Ovary (tissue), 3 donors: ENCODE results near the gene GALNT15.

Experiments used
- CTCF ChIP-seq, 3 donors: fragments of 450-650 bp in 2 of 3; fragments of 200-600 bp in 1 of 3; IDR thresholded peaks; one replicate each; pipeline versions ENCODE4 v1.5.1 to v1.8.0; 2016 to 2022; ENCODE audit warnings: antibody characterized with exemption in 3 of 3, mild to moderate bottlenecking in 1 of 3
- EP300 ChIP-seq: sonication (generic); formaldehyde crosslinking; IDR thresholded peaks from one replicate; pipeline ENCODE4 v1.6.1; 2017; ENCODE audit warnings: antibody characterized with exemption
- POLR2A ChIP-seq: fragments of 450-650 bp; IDR thresholded peaks from one replicate; pipeline ENCODE4 v1.6.1; 2017; ENCODE audit warnings: antibody characterized with exemption, mild to moderate bottlenecking, moderate library complexity
- donor health status: DM: no; HTN: no; CAD: no.

- TF ChIP-seq CTCF (IDR thresholded peaks at IDR 0.05) (no peak), POLR2A (no peak), EP300 (no peak)
These were observed 36.9 kb downstream of the GALNT15 start for GRCh38 chr3:16211176-16211904.
